ENCODE data around the gene TKT. TPM values are rescaled to one million over a fixed set of nuclear protein-coding genes. Genes with fewer than 3 reads are reported as not detected.

The TKT gene
- total and polyA plus RNA-seq, 2 of the 8 experiments (the other 6 are each of a cell fraction or from before 2014, with no cell fraction given): 418 to 986 TPM

- TF ChIP-seq, protein P1, sequence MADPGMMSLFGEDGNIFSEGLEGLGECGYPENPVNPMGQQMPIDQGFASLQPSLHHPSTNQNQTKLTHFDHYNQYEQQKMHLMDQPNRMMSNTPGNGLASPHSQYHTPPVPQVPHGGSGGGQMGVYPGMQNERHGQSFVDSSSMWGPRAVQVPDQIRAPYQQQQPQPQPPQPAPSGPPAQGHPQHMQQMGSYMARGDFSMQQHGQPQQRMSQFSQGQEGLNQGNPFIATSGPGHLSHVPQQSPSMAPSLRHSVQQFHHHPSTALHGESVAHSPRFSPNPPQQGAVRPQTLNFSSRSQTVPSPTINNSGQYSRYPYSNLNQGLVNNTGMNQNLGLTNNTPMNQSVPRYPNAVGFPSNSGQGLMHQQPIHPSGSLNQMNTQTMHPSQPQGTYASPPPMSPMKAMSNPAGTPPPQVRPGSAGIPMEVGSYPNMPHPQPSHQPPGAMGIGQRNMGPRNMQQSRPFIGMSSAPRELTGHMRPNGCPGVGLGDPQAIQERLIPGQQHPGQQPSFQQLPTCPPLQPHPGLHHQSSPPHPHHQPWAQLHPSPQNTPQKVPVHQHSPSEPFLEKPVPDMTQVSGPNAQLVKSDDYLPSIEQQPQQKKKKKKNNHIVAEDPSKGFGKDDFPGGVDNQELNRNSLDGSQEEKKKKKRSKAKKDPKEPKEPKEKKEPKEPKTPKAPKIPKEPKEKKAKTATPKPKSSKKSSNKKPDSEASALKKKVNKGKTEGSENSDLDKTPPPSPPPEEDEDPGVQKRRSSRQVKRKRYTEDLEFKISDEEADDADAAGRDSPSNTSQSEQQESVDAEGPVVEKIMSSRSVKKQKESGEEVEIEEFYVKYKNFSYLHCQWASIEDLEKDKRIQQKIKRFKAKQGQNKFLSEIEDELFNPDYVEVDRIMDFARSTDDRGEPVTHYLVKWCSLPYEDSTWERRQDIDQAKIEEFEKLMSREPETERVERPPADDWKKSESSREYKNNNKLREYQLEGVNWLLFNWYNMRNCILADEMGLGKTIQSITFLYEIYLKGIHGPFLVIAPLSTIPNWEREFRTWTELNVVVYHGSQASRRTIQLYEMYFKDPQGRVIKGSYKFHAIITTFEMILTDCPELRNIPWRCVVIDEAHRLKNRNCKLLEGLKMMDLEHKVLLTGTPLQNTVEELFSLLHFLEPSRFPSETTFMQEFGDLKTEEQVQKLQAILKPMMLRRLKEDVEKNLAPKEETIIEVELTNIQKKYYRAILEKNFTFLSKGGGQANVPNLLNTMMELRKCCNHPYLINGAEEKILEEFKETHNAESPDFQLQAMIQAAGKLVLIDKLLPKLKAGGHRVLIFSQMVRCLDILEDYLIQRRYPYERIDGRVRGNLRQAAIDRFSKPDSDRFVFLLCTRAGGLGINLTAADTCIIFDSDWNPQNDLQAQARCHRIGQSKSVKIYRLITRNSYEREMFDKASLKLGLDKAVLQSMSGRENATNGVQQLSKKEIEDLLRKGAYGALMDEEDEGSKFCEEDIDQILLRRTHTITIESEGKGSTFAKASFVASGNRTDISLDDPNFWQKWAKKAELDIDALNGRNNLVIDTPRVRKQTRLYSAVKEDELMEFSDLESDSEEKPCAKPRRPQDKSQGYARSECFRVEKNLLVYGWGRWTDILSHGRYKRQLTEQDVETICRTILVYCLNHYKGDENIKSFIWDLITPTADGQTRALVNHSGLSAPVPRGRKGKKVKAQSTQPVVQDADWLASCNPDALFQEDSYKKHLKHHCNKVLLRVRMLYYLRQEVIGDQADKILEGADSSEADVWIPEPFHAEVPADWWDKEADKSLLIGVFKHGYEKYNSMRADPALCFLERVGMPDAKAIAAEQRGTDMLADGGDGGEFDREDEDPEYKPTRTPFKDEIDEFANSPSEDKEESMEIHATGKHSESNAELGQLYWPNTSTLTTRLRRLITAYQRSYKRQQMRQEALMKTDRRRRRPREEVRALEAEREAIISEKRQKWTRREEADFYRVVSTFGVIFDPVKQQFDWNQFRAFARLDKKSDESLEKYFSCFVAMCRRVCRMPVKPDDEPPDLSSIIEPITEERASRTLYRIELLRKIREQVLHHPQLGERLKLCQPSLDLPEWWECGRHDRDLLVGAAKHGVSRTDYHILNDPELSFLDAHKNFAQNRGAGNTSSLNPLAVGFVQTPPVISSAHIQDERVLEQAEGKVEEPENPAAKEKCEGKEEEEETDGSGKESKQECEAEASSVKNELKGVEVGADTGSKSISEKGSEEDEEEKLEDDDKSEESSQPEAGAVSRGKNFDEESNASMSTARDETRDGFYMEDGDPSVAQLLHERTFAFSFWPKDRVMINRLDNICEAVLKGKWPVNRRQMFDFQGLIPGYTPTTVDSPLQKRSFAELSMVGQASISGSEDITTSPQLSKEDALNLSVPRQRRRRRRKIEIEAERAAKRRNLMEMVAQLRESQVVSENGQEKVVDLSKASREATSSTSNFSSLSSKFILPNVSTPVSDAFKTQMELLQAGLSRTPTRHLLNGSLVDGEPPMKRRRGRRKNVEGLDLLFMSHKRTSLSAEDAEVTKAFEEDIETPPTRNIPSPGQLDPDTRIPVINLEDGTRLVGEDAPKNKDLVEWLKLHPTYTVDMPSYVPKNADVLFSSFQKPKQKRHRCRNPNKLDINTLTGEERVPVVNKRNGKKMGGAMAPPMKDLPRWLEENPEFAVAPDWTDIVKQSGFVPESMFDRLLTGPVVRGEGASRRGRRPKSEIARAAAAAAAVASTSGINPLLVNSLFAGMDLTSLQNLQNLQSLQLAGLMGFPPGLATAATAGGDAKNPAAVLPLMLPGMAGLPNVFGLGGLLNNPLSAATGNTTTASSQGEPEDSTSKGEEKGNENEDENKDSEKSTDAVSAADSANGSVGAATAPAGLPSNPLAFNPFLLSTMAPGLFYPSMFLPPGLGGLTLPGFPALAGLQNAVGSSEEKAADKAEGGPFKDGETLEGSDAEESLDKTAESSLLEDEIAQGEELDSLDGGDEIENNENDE (IDR thresholded peaks at IDR 0.05; ENCODE audit: insufficient replicate concordance, low read length): no peak
- TF ChIP-seq TEAD4 (IDR thresholded peaks at IDR 0.05; ENCODE audit: low read depth, low read length): no peak
- no peak for TF ChIP-seq FOSL1 (IDR thresholded peaks at IDR 0.05; ENCODE audit: insufficient read depth, low read depth, low read length)
- no peak for TF ChIP-seq SIRT6 (IDR thresholded peaks at IDR 0.05; ENCODE audit: low read length)
- no peak for TF ChIP-seq TAF7 (optimal IDR thresholded peaks at IDR 0.05; ENCODE audit: borderline replicate concordance, low read depth, low read length)
- no peak for TF ChIP-seq CTCF (IDR thresholded peaks at IDR 0.05; ENCODE audit: control extremely low read depth in 1 of 3, insufficient read depth in 1 of 3, low read depth in 1 of 3, low read length in 3 of 3)
- no peak for TF ChIP-seq POU5F1 (IDR thresholded peaks at IDR 0.05; ENCODE audit: low read depth, low read length)
- no peak for TF ChIP-seq YY1 (IDR thresholded peaks at IDR 0.05; ENCODE audit: low read depth, low read length)
- no peak for TF ChIP-seq NRF1 (IDR thresholded peaks at IDR 0.05; ENCODE audit: low read depth, low read length)
- no peak for TF ChIP-seq CBX5 (IDR thresholded peaks at IDR 0.05; ENCODE audit: low read depth, low read length)
Observed at GRCh38 chr3:53192608-53193007, 63.2 kb downstream of the TKT start (continued).

Measured in H1 (cell line).